Activated B cell treated with CpG ODN at 0.5 μM for 24 hours (primary cell): ENCODE results near the gene FCGR3B. TPM values are rescaled to one million over a fixed set of nuclear protein-coding genes. Genes with fewer than 3 reads are reported as not detected.
A peak's percentile ranks its signal among the peaks of the same experiment; 100 is the strongest.
"Not testable (repeated sequence)": the region's sequence is repeated elsewhere in the genome, so short reads cannot be mapped to it uniquely, and the experiment has no call there.

Experiments used
- ATAC-seq: fragments of 200-7000 bp; cut with Tn5 transposase; one replicate; pipeline ENCODE4 v1.10.0; 2021; ENCODE audit warnings: low read depth, mild to moderate bottlenecking, moderate library complexity
- CTCF ChIA-PET: fragments of 350-600 bp; sonication (Branson Sonifier 250); formaldehyde crosslinking; loops from one replicate; lab custom pipeline; 2021; ENCODE audit warnings: antibody characterized with exemption; lab: Charles Lee
- POLR2A ChIA-PET: fragments of 350-600 bp; sonication (Branson Sonifier 250); formaldehyde crosslinking; loops from one replicate; lab custom pipeline; 2021; ENCODE audit warnings: antibody characterized with exemption; lab: Charles Lee
- DNase-seq: peaks from one replicate; pipeline ENCODE4 v3.0.0; 2022
- H3K27ac Mint-ChIP-seq: one replicate; pipeline ENCODE4 v1.8.0; 2020; ENCODE audit warnings: mixed read lengths
- H3K27me3 Mint-ChIP-seq: one replicate; pipeline ENCODE4 v1.8.0; 2021; ENCODE audit warnings: mixed read lengths
- H3K36me3 Mint-ChIP-seq: one replicate; pipeline ENCODE4 v1.8.0; 2021; ENCODE audit warnings: low read depth, mixed read lengths
- H3K4me1 Mint-ChIP-seq: one replicate; pipeline ENCODE4 v1.8.0; 2021; ENCODE audit warnings: mixed read lengths
- H3K4me3 Mint-ChIP-seq: one replicate; pipeline ENCODE4 v1.8.0; 2020; ENCODE audit warnings: mild to moderate bottlenecking, mixed read lengths
- H3K9me3 Mint-ChIP-seq: one replicate; pipeline ENCODE4 v1.8.0; 2020; ENCODE audit warnings: mixed read lengths
- intact Hi-C: fragments of 100-400 bp; cut with micrococcal nuclease; formaldehyde crosslinking; loops from one replicate; pipeline ENCODE4 v1.15.1; 2024
- total RNA-seq: library from RNA; stranded (reverse); gene quantifications from 2 replicates; pipeline ENCODE4 v1.2.3, GENCODE V29; 2022

The FCGR3B gene
- total RNA-seq, 1 donor from 2014 or later = not detected

- intact Hi-C loops, H3K4me1 Mint-ChIP-seq, H3K27ac Mint-ChIP-seq, H3K36me3 Mint-ChIP-seq, POLR2A ChIA-PET, DNase-seq, ATAC-seq, H3K27me3 Mint-ChIP-seq, CTCF ChIA-PET, H3K4me3 Mint-ChIP-seq, H3K9me3 Mint-ChIP-seq: not testable (repeated sequence)
These were observed 51.0 kb downstream of the FCGR3B start for GRCh38 chr1:161579856-161580507.

GRCh38 chr1:161576676-161577075 is 54.3 kb downstream of the FCGR3B start:
- H3K36me3 Mint-ChIP-seq, DNase-seq, intact Hi-C loops, H3K27ac Mint-ChIP-seq, H3K4me1 Mint-ChIP-seq, H3K9me3 Mint-ChIP-seq, POLR2A ChIA-PET, H3K27me3 Mint-ChIP-seq, CTCF ChIA-PET, H3K4me3 Mint-ChIP-seq: not testable (repeated sequence)
- ATAC-seq = peak; percentile 33

Other genes starting within 250 kb of the FCGR3B start
- 6.2 and 8.6 TPM in 2 replicates for gene FCGR2A, start 125.7 kb downstream of the FCGR3B start, total RNA-seq
- 4.0 and 4.5 TPM in 2 replicates for gene HSPA6, start 106.6 kb downstream of the FCGR3B start, total RNA-seq
- gene FCGR3A, start 81.4 kb downstream of the FCGR3B start, total RNA-seq = 0.24 and 0.47 TPM in 2 replicates
- 72.3 and 77.5 TPM in 2 replicates for gene FCGR2B, start 32.0 kb upstream of the FCGR3B start, total RNA-seq
- gene FCRLA, start 76.1 kb upstream of the FCGR3B start, total RNA-seq = 175 and 178 TPM in 2 replicates
- 2.1 and 2.4 TPM in 2 replicates for gene FCRLB, start 90.4 kb upstream of the FCGR3B start, total RNA-seq
- 37.2 and 38.9 TPM in 2 replicates for gene DUSP12, start 118.6 kb upstream of the FCGR3B start, total RNA-seq
- 23.7 and 24.6 TPM in 2 replicates for gene ATF6, start 135.1 kb upstream of the FCGR3B start, total RNA-seq